ES-I3 (cell line): ENCODE measurements around the gene AKAP7.
"Not testable (repeated sequence)": the region's sequence is repeated elsewhere in the genome, so short reads cannot be mapped to it uniquely, and the experiment has no call there.

Source experiments
- H3K36me3 ChIP-seq: 2 replicates; pipeline ENCODE4 v1.6.1; 2013; ENCODE audit warnings: mild to moderate bottlenecking, low read length, control low read depth, moderate library complexity; ENCODE audit not compliant: insufficient read depth
- H3K4me1 ChIP-seq: 2 replicates; pipeline ENCODE4 v1.6.1; 2013; ENCODE audit warnings: mild to moderate bottlenecking, control low read depth, low read length; ENCODE audit not compliant: insufficient read depth
- H3K9ac ChIP-seq: 2 replicates; pipeline ENCODE4 v1.6.1; 2013; ENCODE audit warnings: low read depth, mild to moderate bottlenecking, low read length, moderate library complexity
- H3K9me3 ChIP-seq: 2 replicates; pipeline ENCODE4 v1.6.1; 2013; ENCODE audit warnings: mild to moderate bottlenecking, low read length, moderate library complexity; ENCODE audit not compliant: control insufficient read depth, insufficient read depth

AKAP7 gene

GRCh38 chr6:131292145-131292938, 157.1 kb downstream of the AKAP7 start:
- Histone ChIP-seq H3K4me1 (peaks cover 20% of the 10 kb centered on the region), H3K36me3 (peaks cover 4% of the 10 kb centered on the region; the same call in 1 of the 2 replicates), H3K9ac (no peak overlapping the region), H3K9me3 (no peaks in the 10 kb centered on the region)

- Histone ChIP-seq H3K9me3 (no peaks in the 10 kb centered on the region), H3K9ac (peak overlapping the region; percentile 76), H3K4me1 (peaks cover 20% of the 10 kb centered on the region), H3K36me3 (peaks cover 7% of the 10 kb centered on the region; the same call in 1 of the 2 replicates)
Measured at GRCh38 chr6:131293472-131293911, 158.2 kb downstream of the AKAP7 start.

- peak overlapping the region; percentile 76 for H3K9ac ChIP-seq
- H3K36me3 ChIP-seq = peaks cover 3% of the 10 kb centered on the region; the same call in 1 of the 2 replicates
Measured at GRCh38 chr6:131295081-131295480, 159.8 kb downstream of the AKAP7 start.

GRCh38 chr6:131300826-131301225, 165.6 kb downstream of the AKAP7 start:
- not testable (repeated sequence) for H3K9me3 ChIP-seq
- peaks cover 18% of the 10 kb centered on the region for H3K36me3 ChIP-seq
- peak overlapping the region; percentile 8; the same call in 1 of the 2 replicates for H3K9ac ChIP-seq
- H3K4me1 ChIP-seq = peaks cover 12% of the 10 kb centered on the region

More at GRCh38 chr6:131295081-131295480, 159.8 kb downstream of the AKAP7 start:
- no peaks in the 10 kb centered on the region for H3K9me3 ChIP-seq
- H3K4me1 ChIP-seq = peaks cover 20% of the 10 kb centered on the region

GRCh38 chr6:131303338-131303930, 168.2 kb downstream of the AKAP7 start:
- Histone ChIP-seq H3K36me3 (peaks cover 18% of the 10 kb centered on the region), H3K9ac (peak overlapping the region; percentile 34), H3K9me3 (no peaks in the 10 kb centered on the region), H3K4me1 (peaks cover 12% of the 10 kb centered on the region)

- peaks cover 10% of the 10 kb centered on the region for H3K9me3 ChIP-seq
- H3K36me3 ChIP-seq = peaks cover 21% of the 10 kb centered on the region
- peaks cover 12% of the 10 kb centered on the region for H3K4me1 ChIP-seq
- H3K9ac ChIP-seq = peak overlapping the region; percentile 11; the same call in 1 of the 2 replicates
Measured at GRCh38 chr6:131305037-131305850, 170.0 kb downstream of the AKAP7 start.

GRCh38 chr6:131309437-131309836, 174.2 kb downstream of the AKAP7 start:
- peaks cover 17% of the 10 kb centered on the region for H3K9me3 ChIP-seq
- no peaks in the 10 kb centered on the region for H3K4me1 ChIP-seq
- H3K36me3 ChIP-seq = peaks cover 13% of the 10 kb centered on the region
- H3K9ac ChIP-seq = no peak overlapping the region

GRCh38 chr6:131314838-131315237, 179.6 kb downstream of the AKAP7 start:
- H3K4me1 ChIP-seq = no peaks in the 10 kb centered on the region
- H3K9me3 ChIP-seq = peaks cover 13% of the 10 kb centered on the region; the same call in 1 of the 2 replicates
- no peak overlapping the region for H3K9ac ChIP-seq
- H3K36me3 ChIP-seq = peaks cover 7% of the 10 kb centered on the region; the same call in 1 of the 2 replicates

GRCh38 chr6:131316654-131317053, 181.4 kb downstream of the AKAP7 start:
- Histone ChIP-seq H3K9ac (no peak overlapping the region), H3K36me3 (0 out of 2 replicates have a peak, but pooled peaks cover 7% of the 10 kb centered on the region), H3K9me3 (peaks cover 3% of the 10 kb centered on the region; the same call in 1 of the 2 replicates), H3K4me1 (no peaks in the 10 kb centered on the region)

GRCh38 chr6:131317516-131317915, 182.2 kb downstream of the AKAP7 start:
- Histone ChIP-seq H3K9me3 (peaks cover 3% of the 10 kb centered on the region; the same call in 1 of the 2 replicates), H3K9ac (no peak overlapping the region), H3K4me1 (peaks cover 3% of the 10 kb centered on the region; the same call in 1 of the 2 replicates), H3K36me3 (0 out of 2 replicates have a peak, but pooled peaks cover 7% of the 10 kb centered on the region)

- H3K36me3 ChIP-seq = peaks cover 21% of the 10 kb centered on the region
- H3K4me1 ChIP-seq = peaks cover 9% of the 10 kb centered on the region
- H3K9me3 ChIP-seq = no peaks in the 10 kb centered on the region
- H3K9ac ChIP-seq = no peak overlapping the region
Measured at GRCh38 chr6:131321589-131321988, 186.3 kb downstream of the AKAP7 start.

GRCh38 chr6:131322125-131322524, 186.9 kb downstream of the AKAP7 start:
- H3K36me3 ChIP-seq = peaks cover 21% of the 10 kb centered on the region
- peaks cover 9% of the 10 kb centered on the region for H3K4me1 ChIP-seq
- H3K9ac ChIP-seq = peak overlapping the region; percentile 31; the same call in 1 of the 2 replicates
- H3K9me3 ChIP-seq = no peaks in the 10 kb centered on the region

- Histone ChIP-seq H3K4me1 (peaks cover 23% of the 10 kb centered on the region), H3K9ac (peak overlapping the region; percentile 88), H3K36me3 (peaks cover 29% of the 10 kb centered on the region)
- H3K9me3 ChIP-seq = not testable (repeated sequence)
Measured at GRCh38 chr6:131325669-131326068, 190.4 kb downstream of the AKAP7 start.

GRCh38 chr6:131328727-131329126, 193.5 kb downstream of the AKAP7 start:
- not testable (repeated sequence) for H3K9me3 ChIP-seq
- Histone ChIP-seq H3K4me1 (peaks cover 32% of the 10 kb centered on the region), H3K36me3 (peaks cover 58% of the 10 kb centered on the region), H3K9ac (peak overlapping the region; percentile 42; the same call in 1 of the 2 replicates)
